ENCODE measurements around the gene AP5Z1. TPM values are rescaled to one million over a fixed set of nuclear protein-coding genes. Genes with fewer than 3 reads are reported as not detected.

Gene AP5Z1
- total and polyA plus RNA-seq, 2 experiments from 2014 or later = 21.1 to 22.6 TPM

DNA sequence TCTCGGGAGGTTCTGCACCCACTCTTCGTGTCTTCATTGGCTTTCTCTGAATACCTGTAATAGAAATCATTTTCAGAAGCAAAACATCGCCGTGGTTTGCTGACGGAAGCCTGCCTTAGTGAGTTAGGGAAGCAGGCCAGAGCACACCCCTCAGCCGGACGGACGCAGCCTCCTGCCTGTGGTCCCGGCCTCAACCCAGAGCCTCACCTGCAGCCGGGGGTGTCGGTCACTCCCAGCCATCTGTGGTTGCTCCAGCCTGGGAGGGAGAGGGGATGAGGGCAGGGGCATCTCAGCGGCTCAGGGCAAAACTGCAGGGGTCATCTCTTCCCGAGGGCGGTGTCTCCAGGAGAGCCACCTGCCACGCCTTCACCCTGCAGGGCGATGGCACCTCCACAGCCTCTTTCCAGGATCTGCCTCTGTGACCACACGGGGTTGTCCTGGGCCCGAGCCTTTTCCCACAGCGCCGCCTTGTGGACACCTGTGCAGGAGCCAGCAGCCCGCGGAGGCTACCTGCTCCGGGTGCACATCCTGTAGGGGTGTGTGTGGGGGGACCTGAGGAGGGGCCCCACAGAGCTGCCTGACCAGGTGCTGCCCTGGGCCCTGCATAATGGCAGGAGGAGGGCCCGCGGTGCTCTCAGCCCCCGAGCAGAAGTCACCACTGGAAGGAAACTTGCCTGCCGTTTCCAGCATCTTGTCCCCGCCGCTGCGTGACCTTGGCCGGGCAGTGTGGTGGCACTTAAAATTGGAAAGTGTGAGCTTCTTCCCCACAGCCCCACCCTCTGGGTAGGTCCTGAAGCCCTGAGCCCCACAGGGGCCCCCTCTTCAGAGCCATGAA, 21.6 kb upstream of the AP5Z1 start:
- Histone ChIP-seq H3K9me3 (ENCODE audit: low read depth) (no peaks in the 10 kb centered on the region), H3K4me1 (ENCODE audit: low read depth) (no peaks in the 10 kb centered on the region), H3K36me3 (peaks cover 33% of the 10 kb centered on the region), H3K27ac (no peak overlapping the region), H3K4me3 (no peak overlapping the region), H3K27me3 (no peaks in the 10 kb centered on the region)
- DNase-seq (ENCODE audit: low read depth in 1 of 2, low spot score in 1 of 2) = peak; percentile 57 to 87
- peak; percentile 92 for TF ChIP-seq CTCF (IDR thresholded peaks at IDR 0.05; ENCODE audit: low read depth, low read length)

GRCh38 chr7:4754433-4755010, 20.9 kb upstream of the AP5Z1 start:
- Histone ChIP-seq H3K27me3 (no peaks in the 10 kb centered on the region), H3K4me3 (no peak overlapping the region), H3K36me3 (peaks cover 36% of the 10 kb centered on the region), H3K27ac (no peak overlapping the region), H3K9me3 (ENCODE audit: low read depth) (no peaks in the 10 kb centered on the region), H3K4me1 (ENCODE audit: low read depth) (no peaks in the 10 kb centered on the region)
- no peak for TF ChIP-seq CTCF (IDR thresholded peaks at IDR 0.05; ENCODE audit: low read depth, low read length)
- no peak for DNase-seq (ENCODE audit: low read depth in 1 of 2, low spot score in 1 of 2)

DNA sequence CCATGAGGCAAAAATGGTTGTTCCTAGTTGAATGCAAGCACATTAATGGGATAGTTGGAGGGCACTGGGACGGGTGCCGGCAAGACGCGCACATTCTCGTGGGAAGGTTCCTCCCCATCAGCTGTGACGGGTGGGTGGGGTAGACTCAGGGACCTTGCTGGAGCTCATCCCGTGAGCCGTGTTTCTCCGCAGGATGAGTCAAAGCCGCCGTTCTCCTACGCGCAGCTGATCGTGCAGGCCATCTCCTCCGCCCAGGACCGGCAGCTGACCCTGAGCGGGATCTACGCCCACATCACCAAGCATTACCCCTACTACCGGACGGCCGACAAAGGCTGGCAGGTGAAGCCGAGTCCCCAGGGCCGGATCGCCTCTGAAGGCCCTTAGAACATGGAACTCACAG, 20.4 kb upstream of the AP5Z1 start:
- Histone ChIP-seq H3K36me3 (peaks cover 38% of the 10 kb centered on the region), H3K27me3 (no peaks in the 10 kb centered on the region), H3K4me1 (ENCODE audit: low read depth) (no peaks in the 10 kb centered on the region), H3K9me3 (ENCODE audit: low read depth) (no peaks in the 10 kb centered on the region), H3K27ac (no peak overlapping the region), H3K4me3 (no peak overlapping the region)
- TF ChIP-seq CTCF (IDR thresholded peaks at IDR 0.05; ENCODE audit: low read depth, low read length) = no peak
- no peak for DNase-seq (ENCODE audit: low read depth in 1 of 2, low spot score in 1 of 2)

GRCh38 chr7:4758111-4758510, 17.3 kb upstream of the AP5Z1 start:
- H3K4me1 ChIP-seq (ENCODE audit: low read depth) = no peaks in the 10 kb centered on the region

GRCh38 chr7:4758791-4759190, 16.6 kb upstream of the AP5Z1 start:
- no peak overlapping the region for H3K27ac ChIP-seq
- no peaks in the 10 kb centered on the region for H3K27me3 ChIP-seq
- no peaks in the 10 kb centered on the region for H3K4me1 ChIP-seq (ENCODE audit: low read depth)
- no peaks in the 10 kb centered on the region for H3K9me3 ChIP-seq (ENCODE audit: low read depth)
- peaks cover 71% of the 10 kb centered on the region for H3K36me3 ChIP-seq
- H3K4me3 ChIP-seq = no peak overlapping the region
- no peak for DNase-seq (ENCODE audit: low read depth in 1 of 2, low spot score in 1 of 2)
- no peak for TF ChIP-seq CTCF (IDR thresholded peaks at IDR 0.05; ENCODE audit: low read depth, low read length)

More at GRCh38 chr7:4758111-4758510, 17.3 kb upstream of the AP5Z1 start:
- Histone ChIP-seq H3K27ac (no peak overlapping the region), H3K36me3 (peaks cover 64% of the 10 kb centered on the region), H3K9me3 (ENCODE audit: low read depth) (no peaks in the 10 kb centered on the region), H3K27me3 (no peaks in the 10 kb centered on the region), H3K4me3 (no peak overlapping the region)
- TF ChIP-seq CTCF (IDR thresholded peaks at IDR 0.05; ENCODE audit: low read depth, low read length) = no peak
- DNase-seq (ENCODE audit: low read depth in 1 of 2, low spot score in 1 of 2) = no peak
